ENCODE data around the gene ERCC6.

GRCh38 chr10:49474901-49475300, 64.0 kb downstream of the ERCC6 start:
- TF ChIP-seq CTCF (conservative IDR thresholded peaks at IDR 0.05; ENCODE audit: low read depth, low read length) (no peak), EZH2 (IDR thresholded peaks at IDR 0.05; ENCODE audit: low read length, unreplicated experiment) (no peak)

Data from PC-3 (cell line).